Astrocyte of the spinal cord (primary cell): Measurements from ENCODE around the gene DPH1.

Source experiments
- DNase-seq: peaks from one replicate; pipeline ENCODE4 v3.0.0; 2011; ENCODE audit warnings: low read depth, low spot score
- H3K4me3 ChIP-seq: 2 replicates; pipeline ENCODE4 v1.5.1; 2011; ENCODE audit warnings: low read depth, mild to moderate bottlenecking, low read length, moderate library complexity
- CTCF ChIP-seq: IDR thresholded peaks from 2 replicates; pipeline ENCODE4 v1.5.1; 2012; ENCODE audit warnings: low read depth, mild to moderate bottlenecking, low read length, inconsistent platforms
- in situ Hi-C: cut with HindIII; loops from 2 replicates; pipeline ENCODE4 v1.10.0; 2017; ENCODE audit warnings: low sequenced_read_pairs

DPH1 gene

GRCh38 chr17:2041561-2042389, 11.8 kb downstream of the DPH1 start, which contains the start of gene OVCA2:
Gene OVCA2 (plus strand): TSS chr17:2042022. CDS start chr17:2042048, 26 bp downstream.
- in situ Hi-C loops: loop anchor here (25.0 kb wide), 1 partner anchor 129 kb away; no protein-coding TSS in a partner anchor
- peak within 1 kb of the TSS; percentile 80 for H3K4me3 ChIP-seq
- DNase-seq: peak; percentile 95
- TF ChIP-seq CTCF: peak; percentile 59

- H3K4me3 ChIP-seq: peak overlapping the region; percentile 80
- in situ Hi-C loops: loop anchor here (25.0 kb wide), 1 partner anchor 130 kb away; no protein-coding TSS in a partner anchor
- peak; percentile 58 for TF ChIP-seq CTCF
- peak; percentile 46 for DNase-seq
These were observed 12.5 kb downstream of the DPH1 start for GRCh38 chr17:2042390-2042847.

GRCh38 chr17:2042933-2043332, 13.0 kb downstream of the DPH1 start:
- in situ Hi-C loops: loop anchor here (25.0 kb wide), 1 partner anchor 131 kb away; no protein-coding TSS in a partner anchor
- no peak for TF ChIP-seq CTCF

GRCh38 chr17:2043785-2044184, 13.8 kb downstream of the DPH1 start:
- no peak for TF ChIP-seq CTCF
- in situ Hi-C loops: loop anchor here (25.0 kb wide), 1 partner anchor 131 kb away; no protein-coding TSS in a partner anchor
- peak; percentile 44 for DNase-seq
- H3K4me3 ChIP-seq: no peak overlapping the region

More at GRCh38 chr17:2042933-2043332, 13.0 kb downstream of the DPH1 start:
- H3K4me3 ChIP-seq: peak overlapping the region; percentile 80
- DNase-seq: no peak

DNA sequence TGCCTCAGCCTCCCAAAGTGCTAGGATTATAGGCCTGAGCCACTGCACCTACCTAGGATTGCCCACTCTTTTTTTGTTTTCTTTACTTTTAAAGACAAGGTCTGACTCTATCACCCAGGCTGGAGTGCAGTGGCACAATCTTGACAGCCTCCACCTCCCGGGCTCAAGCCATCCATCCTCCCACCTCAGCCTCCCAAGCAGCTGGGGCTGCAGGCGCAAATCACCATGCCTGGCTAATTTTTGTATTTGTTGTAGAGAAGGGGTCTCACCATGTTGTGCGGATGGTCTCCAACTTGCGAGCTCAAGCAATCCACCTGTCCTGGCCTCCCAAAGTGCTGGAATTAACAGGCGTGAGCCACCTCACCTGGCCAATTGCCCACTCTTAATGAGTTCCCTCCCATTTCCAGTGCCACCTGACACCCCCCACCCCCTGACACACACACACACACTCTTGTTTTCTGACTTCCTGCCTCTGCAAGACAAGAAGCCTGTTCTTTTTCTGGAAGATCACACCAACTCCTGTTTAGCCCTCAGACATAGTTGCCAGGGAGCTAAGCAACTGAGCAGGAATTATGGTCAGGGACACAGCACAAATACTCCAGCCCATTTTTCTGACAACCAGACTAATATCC, 14.4 kb downstream of the DPH1 start:
- TF ChIP-seq CTCF: no peak
- H3K4me3 ChIP-seq: no peak overlapping the region
- DNase-seq: no peak
- in situ Hi-C loops: loop anchor here (25.0 kb wide), 1 partner anchor 132 kb away; no protein-coding TSS in a partner anchor

- in situ Hi-C loops: loop anchor here (25.0 kb wide), 1 partner anchor 135 kb away; no protein-coding TSS in a partner anchor
These were observed 17.6 kb downstream of the DPH1 start for GRCh38 chr17:2047590-2047989.

More at GRCh38 chr17:2047590-2047989, 17.6 kb downstream of the DPH1 start:
- no peak overlapping the region for H3K4me3 ChIP-seq
- DNase-seq: no peak
- no peak for TF ChIP-seq CTCF
